Uterus (tissue), 4 donors: ENCODE measurements around the gene RNF13. TPM values are rescaled to one million over a fixed set of nuclear protein-coding genes. Genes with fewer than 3 reads are reported as not detected.

Experiments
- DNase-seq, 2 donors: peaks; one replicate each; pipeline ENCODE4 v3.0.0-alpha.2; 2019 to 2020
- H3K27ac ChIP-seq, 2 donors: fragments of 200-600 bp; sonication (generic); 1 replicate in 1 of 2; 2 replicates in 1 of 2; pipeline ENCODE4 v1.5.1; 2016 to 2018
- H3K27me3 ChIP-seq, 2 donors: fragments of 200-600 bp; sonication (generic); one replicate each; pipeline ENCODE4 v1.5.1; 2018 to 2019; ENCODE audit warnings: control low read depth in 1 of 2
- H3K36me3 ChIP-seq, 2 donors: fragments of 200-600 bp; sonication (generic); one replicate each; pipeline ENCODE4 v1.5.1; 2019; ENCODE audit warnings: control low read depth in 1 of 2
- H3K4me1 ChIP-seq, 2 donors: fragments of 200-600 bp; sonication (generic); one replicate each; pipeline ENCODE4 v1.5.1; 2018 to 2019; ENCODE audit warnings: control low read depth in 1 of 2
- H3K4me3 ChIP-seq, 2 donors: fragments of 200-600 bp; sonication (generic); 1 replicate in 1 of 2; 2 replicates in 1 of 2; pipeline ENCODE4 v1.5.1; 2018 to 2019; ENCODE audit warnings: mild to moderate bottlenecking in 1 of 2
- H3K9me3 ChIP-seq, 2 donors: fragments of 200-600 bp; sonication (generic); one replicate each; pipeline ENCODE4 v1.5.1; 2019; ENCODE audit warnings: control low read depth in 1 of 2
- POLR2A ChIP-seq, 2 donors: fragments of 450-650 bp; IDR thresholded peaks; one replicate each; pipeline ENCODE4 v1.6.1; 2016; ENCODE audit warnings: antibody characterized with exemption in 2 of 2, mild to moderate bottlenecking in 1 of 2, moderate library complexity in 1 of 2
- intact Hi-C: fragments of 100-400 bp; cut with DNase I; formaldehyde crosslinking; loops from one replicate; pipeline ENCODE4 v1.15.1; 2023; ENCODE audit warnings: low total_unique reads
- total RNA-seq, 4 donors: library from RNA; depleted of rRNA in 3 of 4; stranded (reverse); fragments of >200 nt in 3 of 4; gene quantifications; one replicate each; pipeline versions ENCODE4 v1.1.0 to v1.2.4, GENCODE V29; 2014 to 2023
- TF ChIP-seq, protein P1 (sequence below), 4 experiments: fragments of 200-600 bp in 2 of 4; fragments of 450-650 bp in 2 of 4; sonication (generic) in 2 of 4; IDR thresholded peaks; one replicate each; pipeline ENCODE4 v1.5.1; 2016 to 2019; ENCODE audit warnings: antibody characterized with exemption in 4 of 4, mild to moderate bottlenecking in 2 of 4, moderate library complexity in 1 of 4
- donor health status: DM: yes; HTN: yes; CAD: no.

The RNF13 gene
- total RNA-seq, 4 donors from 2014 or later: 108 to 131 (median 113) TPM

DNA sequence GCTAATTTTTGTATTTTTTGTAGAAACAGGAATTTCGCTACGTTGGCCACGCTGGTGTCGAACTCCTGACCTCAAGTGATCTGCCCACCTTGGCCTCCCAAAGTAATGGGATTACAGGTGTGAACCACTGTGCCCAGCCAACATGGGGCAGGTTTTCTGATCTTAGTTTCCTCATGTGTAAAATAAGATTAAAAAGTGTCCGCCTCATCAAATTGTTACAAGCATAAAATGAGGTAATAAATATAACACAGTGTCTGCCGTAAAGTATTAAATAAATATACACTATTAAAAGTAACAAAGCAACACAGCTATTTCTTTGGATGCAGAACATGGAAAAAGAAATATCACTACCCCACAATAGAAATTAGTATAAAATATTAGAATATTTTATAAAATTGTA, 44.3 kb upstream of the RNF13 start:
- H3K27me3 ChIP-seq: no peaks in the 10 kb centered on the region
- H3K4me3 ChIP-seq: no peak overlapping the region
- no peak overlapping the region for H3K27ac ChIP-seq
- no peaks in the 10 kb centered on the region for H3K4me1 ChIP-seq
- no peaks in the 10 kb centered on the region for H3K9me3 ChIP-seq
- intact Hi-C loops: no loop called here
- no peaks in the 10 kb centered on the region for H3K36me3 ChIP-seq
- no peak for TF ChIP-seq POLR2A (IDR thresholded peaks at IDR 0.05)
- TF ChIP-seq, protein P1, sequence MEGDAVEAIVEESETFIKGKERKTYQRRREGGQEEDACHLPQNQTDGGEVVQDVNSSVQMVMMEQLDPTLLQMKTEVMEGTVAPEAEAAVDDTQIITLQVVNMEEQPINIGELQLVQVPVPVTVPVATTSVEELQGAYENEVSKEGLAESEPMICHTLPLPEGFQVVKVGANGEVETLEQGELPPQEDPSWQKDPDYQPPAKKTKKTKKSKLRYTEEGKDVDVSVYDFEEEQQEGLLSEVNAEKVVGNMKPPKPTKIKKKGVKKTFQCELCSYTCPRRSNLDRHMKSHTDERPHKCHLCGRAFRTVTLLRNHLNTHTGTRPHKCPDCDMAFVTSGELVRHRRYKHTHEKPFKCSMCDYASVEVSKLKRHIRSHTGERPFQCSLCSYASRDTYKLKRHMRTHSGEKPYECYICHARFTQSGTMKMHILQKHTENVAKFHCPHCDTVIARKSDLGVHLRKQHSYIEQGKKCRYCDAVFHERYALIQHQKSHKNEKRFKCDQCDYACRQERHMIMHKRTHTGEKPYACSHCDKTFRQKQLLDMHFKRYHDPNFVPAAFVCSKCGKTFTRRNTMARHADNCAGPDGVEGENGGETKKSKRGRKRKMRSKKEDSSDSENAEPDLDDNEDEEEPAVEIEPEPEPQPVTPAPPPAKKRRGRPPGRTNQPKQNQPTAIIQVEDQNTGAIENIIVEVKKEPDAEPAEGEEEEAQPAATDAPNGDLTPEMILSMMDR (IDR thresholded peaks at IDR 0.05): no peak
- no peak for DNase-seq

DNA sequence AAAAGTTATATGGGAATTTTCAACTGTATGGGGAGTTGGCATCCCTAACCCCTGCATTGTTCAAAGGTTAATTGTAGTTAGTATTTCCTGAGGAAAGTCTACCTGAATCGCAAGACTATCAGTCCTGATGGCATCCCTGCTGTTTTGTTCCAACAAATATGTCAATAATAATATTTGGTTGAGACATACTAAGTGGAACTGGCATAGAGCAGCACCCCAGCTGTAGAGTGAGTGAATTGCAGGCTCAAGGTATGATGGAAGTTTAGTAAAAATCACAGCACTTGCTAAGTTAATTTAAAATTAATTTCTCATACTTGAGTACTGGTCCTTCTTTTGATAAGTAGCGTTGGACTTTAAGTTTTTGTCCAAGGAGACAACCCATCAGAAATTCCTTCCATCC, 42.8 kb upstream of the RNF13 start:
- Histone ChIP-seq H3K27ac (no peak overlapping the region), H3K27me3 (no peaks in the 10 kb centered on the region), H3K36me3 (no peaks in the 10 kb centered on the region), H3K4me1 (no peaks in the 10 kb centered on the region), H3K4me3 (no peak overlapping the region), H3K9me3 (no peaks in the 10 kb centered on the region)
- DNase-seq: no peak
- intact Hi-C loops: no loop called here
- TF ChIP-seq, protein P1 (IDR thresholded peaks at IDR 0.05): no peak
- no peak for TF ChIP-seq POLR2A (IDR thresholded peaks at IDR 0.05)

DNA sequence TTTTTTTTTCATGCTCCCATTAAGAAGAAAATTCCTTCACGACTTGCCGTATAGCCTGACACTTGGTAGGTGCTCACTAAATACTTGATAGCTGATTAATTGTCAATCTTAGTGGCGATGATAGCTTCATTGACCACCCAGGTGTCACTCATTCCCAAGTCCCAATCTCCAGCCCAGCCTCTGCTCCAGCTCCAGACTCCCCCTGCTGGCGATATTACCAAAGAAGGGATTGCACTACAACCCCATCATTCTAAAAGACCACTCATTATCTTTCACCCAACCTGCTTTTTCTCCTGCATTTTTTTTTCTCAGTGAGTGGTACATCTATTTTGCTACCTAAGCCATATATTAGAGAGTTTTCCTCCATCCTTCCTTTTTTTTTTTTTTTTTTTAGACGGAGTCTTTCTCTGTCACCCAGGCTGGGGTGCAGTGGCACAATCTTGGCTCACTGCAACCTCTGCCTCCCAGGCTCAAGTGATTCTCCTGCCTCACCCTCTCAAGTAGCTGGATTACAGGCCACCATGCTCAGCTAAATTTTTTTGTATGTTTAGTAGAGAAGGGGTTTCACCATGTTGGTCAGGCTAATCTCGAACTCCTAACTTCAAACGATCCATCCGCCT, 41.3 kb upstream of the RNF13 start:
- intact Hi-C loops: no loop called here
- peak; percentile 21 to 50 for DNase-seq
- Histone ChIP-seq H3K27ac (no peak overlapping the region), H3K27me3 (no peaks in the 10 kb centered on the region), H3K9me3 (no peaks in the 10 kb centered on the region), H3K4me1 (no peaks in the 10 kb centered on the region), H3K36me3 (no peaks in the 10 kb centered on the region), H3K4me3 (no peak overlapping the region)
- TF ChIP-seq, protein P1 (IDR thresholded peaks at IDR 0.05): peak; percentile 51 to 68 (median 60)
- TF ChIP-seq POLR2A (IDR thresholded peaks at IDR 0.05): no peak

DNA sequence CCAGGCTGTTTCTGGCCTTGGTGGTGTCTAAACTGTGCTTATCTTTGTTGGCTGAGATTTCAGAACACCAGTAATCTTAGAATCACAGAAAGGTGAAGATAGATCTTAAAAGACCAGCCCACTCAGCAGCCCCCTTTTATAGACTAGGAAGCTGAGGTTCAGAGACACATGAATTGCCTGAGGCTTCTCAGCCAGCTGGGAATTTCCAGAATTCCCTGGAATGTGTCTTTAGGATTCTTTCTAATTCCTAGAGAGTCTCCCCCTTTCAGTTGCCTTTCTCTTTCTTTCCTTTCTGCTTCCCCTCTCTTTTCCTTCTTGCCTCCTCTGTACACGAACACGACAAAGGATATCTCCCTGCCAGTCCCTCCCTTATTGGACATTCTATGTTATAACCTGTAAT, 40.2 kb upstream of the RNF13 start:
- Histone ChIP-seq H3K4me3 (no peak overlapping the region), H3K9me3 (no peaks in the 10 kb centered on the region), H3K27ac (no peak overlapping the region), H3K4me1 (no peaks in the 10 kb centered on the region), H3K27me3 (no peaks in the 10 kb centered on the region), H3K36me3 (no peaks in the 10 kb centered on the region)
- TF ChIP-seq, protein P1 (IDR thresholded peaks at IDR 0.05): no peak
- TF ChIP-seq POLR2A (IDR thresholded peaks at IDR 0.05): no peak
- intact Hi-C loops: no loop called here
- no peak for DNase-seq

DNA sequence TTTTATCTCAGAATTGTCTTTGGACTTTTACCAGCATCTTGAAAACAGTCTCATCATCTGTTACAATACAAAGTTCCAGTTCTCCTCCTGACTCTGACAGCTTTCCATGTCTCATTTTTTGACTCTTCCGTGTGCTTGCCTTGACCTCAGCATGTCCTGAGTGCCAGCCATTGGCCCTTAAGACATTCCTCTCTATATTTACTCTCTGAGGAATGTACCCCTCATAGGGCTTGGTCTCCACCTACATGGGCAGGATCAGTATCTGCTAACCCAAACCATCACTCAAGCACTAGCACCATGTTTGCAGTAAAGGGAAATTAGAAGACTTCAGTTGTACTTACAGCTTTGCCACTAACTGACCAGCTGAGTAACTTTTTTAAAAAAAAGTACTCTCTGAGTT, 36.8 kb upstream of the RNF13 start:
- no peak overlapping the region for H3K27ac ChIP-seq

More for the DNA sequence above, 36.8 kb upstream of the RNF13 start:
- DNase-seq: no peak
- intact Hi-C loops: no loop called here
- no peaks in the 10 kb centered on the region for H3K4me1 ChIP-seq
- no peaks in the 10 kb centered on the region for H3K9me3 ChIP-seq
- no peak overlapping the region for H3K4me3 ChIP-seq
- H3K27me3 ChIP-seq: no peaks in the 10 kb centered on the region
- TF ChIP-seq, protein P1 (IDR thresholded peaks at IDR 0.05): no peak
- no peak for TF ChIP-seq POLR2A (IDR thresholded peaks at IDR 0.05)
- no peaks in the 10 kb centered on the region for H3K36me3 ChIP-seq
